Glutamatergic neuron (in vitro differentiated cells): ENCODE measurements around the gene RNF113B. TPM values are rescaled to one million over a fixed set of nuclear protein-coding genes. Genes with fewer than 3 reads are reported as not detected.

Experiments
- DNase-seq: peaks from one replicate; pipeline ENCODE4 v3.0.0; 2022
- H3K27ac Mint-ChIP-seq: one replicate; pipeline ENCODE4 v1.8.0; 2020; ENCODE audit warnings: mild to moderate bottlenecking, mixed read lengths, inconsistent platforms; ENCODE audit not compliant: unreplicated experiment
- H3K27me3 Mint-ChIP-seq: one replicate; pipeline ENCODE4 v1.8.0; 2020; ENCODE audit warnings: mild to moderate bottlenecking, moderate library complexity, mixed read lengths, inconsistent platforms; ENCODE audit not compliant: unreplicated experiment
- H3K36me3 Mint-ChIP-seq: one replicate; pipeline ENCODE4 v1.8.0; 2020; ENCODE audit warnings: mild to moderate bottlenecking, mixed read lengths, inconsistent platforms; ENCODE audit not compliant: unreplicated experiment
- H3K4me1 Mint-ChIP-seq: one replicate; pipeline ENCODE4 v1.8.0; 2020; ENCODE audit warnings: mild to moderate bottlenecking, low read depth, mixed read lengths, inconsistent platforms; ENCODE audit not compliant: unreplicated experiment
- H3K4me3 Mint-ChIP-seq: one replicate; pipeline ENCODE4 v1.8.0; 2020; ENCODE audit warnings: mild to moderate bottlenecking, mixed read lengths, inconsistent platforms; ENCODE audit not compliant: unreplicated experiment
- H3K9me3 Mint-ChIP-seq: one replicate; pipeline ENCODE4 v1.8.0; 2020; ENCODE audit warnings: mild to moderate bottlenecking, moderate library complexity, mixed read lengths, inconsistent platforms; ENCODE audit not compliant: unreplicated experiment
- microRNA-seq: library from miRNA; unstranded; fragments of <30 nt; microRNA quantifications from one replicate; pipeline ENCODE4, GENCODE V29; 2020; ENCODE audit not compliant: unreplicated experiment
- total RNA-seq: library from RNA; stranded (reverse); fragmentation: NEBNext Ultra II Directional; extraction: Animal tissue kit (Norgen Biotek cat#: 25700); gene quantifications from one replicate; pipeline ENCODE4 v1.2.1, GENCODE V29; 2021; ENCODE audit not compliant: unreplicated experiment
- TF ChIP-seq, protein P1 (sequence below): fragments of 200-600 bp; sonication (generic); IDR thresholded peaks from one replicate; pipeline ENCODE4 v1.5.0; 2021; ENCODE audit not compliant: partially characterized antibody, unreplicated experiment

RNF113B gene
- total RNA-seq, 1 donor from 2014 or later: not detected

DNA sequence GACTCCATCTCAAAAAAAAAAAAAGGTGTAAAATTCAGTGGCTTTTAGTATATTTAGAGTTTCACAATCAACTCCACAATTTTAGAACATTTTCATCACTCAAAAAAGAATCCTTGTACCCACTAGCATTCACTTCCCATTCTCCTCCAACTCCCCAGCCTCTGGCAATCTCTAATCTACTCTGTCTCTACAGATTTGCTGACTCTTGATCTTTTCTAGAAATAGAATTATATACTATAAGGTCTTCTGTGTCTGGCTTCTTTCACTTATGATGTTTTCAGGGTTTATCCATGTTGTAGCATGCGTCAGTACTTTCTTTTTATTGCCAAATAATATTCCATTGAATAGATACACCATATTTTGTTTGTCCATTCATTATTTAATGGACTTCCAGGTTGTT, 42.2 kb downstream of the RNF113B start:
- no peak overlapping the region for H3K27ac Mint-ChIP-seq
- H3K27me3 Mint-ChIP-seq: no peaks in the 10 kb centered on the region
- no peak for DNase-seq
- no peaks in the 10 kb centered on the region for H3K4me1 Mint-ChIP-seq
- TF ChIP-seq, protein P1, sequence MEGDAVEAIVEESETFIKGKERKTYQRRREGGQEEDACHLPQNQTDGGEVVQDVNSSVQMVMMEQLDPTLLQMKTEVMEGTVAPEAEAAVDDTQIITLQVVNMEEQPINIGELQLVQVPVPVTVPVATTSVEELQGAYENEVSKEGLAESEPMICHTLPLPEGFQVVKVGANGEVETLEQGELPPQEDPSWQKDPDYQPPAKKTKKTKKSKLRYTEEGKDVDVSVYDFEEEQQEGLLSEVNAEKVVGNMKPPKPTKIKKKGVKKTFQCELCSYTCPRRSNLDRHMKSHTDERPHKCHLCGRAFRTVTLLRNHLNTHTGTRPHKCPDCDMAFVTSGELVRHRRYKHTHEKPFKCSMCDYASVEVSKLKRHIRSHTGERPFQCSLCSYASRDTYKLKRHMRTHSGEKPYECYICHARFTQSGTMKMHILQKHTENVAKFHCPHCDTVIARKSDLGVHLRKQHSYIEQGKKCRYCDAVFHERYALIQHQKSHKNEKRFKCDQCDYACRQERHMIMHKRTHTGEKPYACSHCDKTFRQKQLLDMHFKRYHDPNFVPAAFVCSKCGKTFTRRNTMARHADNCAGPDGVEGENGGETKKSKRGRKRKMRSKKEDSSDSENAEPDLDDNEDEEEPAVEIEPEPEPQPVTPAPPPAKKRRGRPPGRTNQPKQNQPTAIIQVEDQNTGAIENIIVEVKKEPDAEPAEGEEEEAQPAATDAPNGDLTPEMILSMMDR: no peak
- H3K4me3 Mint-ChIP-seq: no peak overlapping the region
- no peaks in the 10 kb centered on the region for H3K36me3 Mint-ChIP-seq
- H3K9me3 Mint-ChIP-seq: peaks cover 5% of the 10 kb centered on the region

DNA sequence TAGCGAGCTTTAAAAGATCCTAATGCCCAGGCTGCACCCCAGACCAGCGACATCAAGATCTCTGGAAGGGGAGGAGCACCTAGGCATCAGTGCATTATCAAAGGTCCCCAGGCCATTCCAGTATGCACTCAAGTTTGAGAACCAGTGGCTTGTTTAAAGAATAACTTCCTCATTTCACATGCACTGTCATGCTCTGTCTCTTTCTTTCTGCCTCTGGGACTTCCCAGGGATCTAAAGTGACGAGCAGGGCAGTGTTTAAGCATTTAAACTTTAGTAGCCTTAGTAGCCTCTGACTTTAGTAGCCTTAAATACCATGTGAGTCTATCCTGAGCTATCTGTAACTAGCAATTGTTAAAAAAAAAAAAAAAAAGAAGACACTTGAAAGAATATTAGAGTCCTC, 43.1 kb downstream of the RNF113B start:
- Mint-ChIP-seq H3K36me3 (no peaks in the 10 kb centered on the region), H3K27ac (no peak overlapping the region), H3K27me3 (no peaks in the 10 kb centered on the region), H3K4me1 (no peaks in the 10 kb centered on the region), H3K9me3 (peaks cover 5% of the 10 kb centered on the region), H3K4me3 (no peak overlapping the region)
- TF ChIP-seq, protein P1: no peak
- no peak for DNase-seq

DNA sequence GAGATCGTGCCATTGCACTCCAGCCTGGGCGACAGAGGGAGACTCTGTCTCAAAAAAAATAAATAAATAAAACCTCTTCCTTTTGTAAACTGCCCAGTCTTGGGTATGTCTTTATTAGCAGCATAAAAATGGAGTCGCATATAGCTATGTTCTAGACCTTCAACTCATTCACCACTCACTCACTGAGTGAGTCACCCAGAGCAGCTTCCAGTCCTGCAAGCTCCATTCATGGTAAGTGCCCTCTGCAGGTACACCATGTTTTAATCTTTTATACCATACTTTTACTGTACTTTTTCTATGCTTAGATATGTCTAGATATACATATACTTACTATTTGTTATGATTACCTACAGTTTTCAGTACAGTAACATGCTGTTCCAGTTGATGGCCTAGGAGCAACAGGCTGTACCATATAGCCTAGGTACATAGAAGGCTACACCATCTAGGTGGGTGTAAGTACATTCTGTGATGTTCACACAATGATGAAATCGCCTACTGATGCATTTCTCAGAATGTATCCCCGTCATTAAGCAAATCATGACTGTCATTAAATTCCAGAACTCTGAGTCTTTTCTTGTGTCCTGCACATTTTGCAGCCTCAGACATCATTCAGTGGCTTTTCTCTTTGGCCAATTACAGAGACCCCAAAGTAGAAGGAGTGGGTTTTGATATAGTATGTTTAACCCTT, 47.9 kb downstream of the RNF113B start:
- no peak overlapping the region for H3K27ac Mint-ChIP-seq
- no peaks in the 10 kb centered on the region for H3K27me3 Mint-ChIP-seq
- no peak overlapping the region for H3K4me3 Mint-ChIP-seq
- no peaks in the 10 kb centered on the region for H3K4me1 Mint-ChIP-seq
- peaks cover 4% of the 10 kb centered on the region for H3K9me3 Mint-ChIP-seq
- peaks cover 5% of the 10 kb centered on the region for H3K36me3 Mint-ChIP-seq
- DNase-seq: no peak
- TF ChIP-seq, protein P1: no peak

Small RNAs within 50 kb of the gene (microRNA-seq; reads per million reads assigned to microRNA genes)
- 1.1 reads per million for gene MIR3170

Other genes with a start within 250 kb of the RNF113B start
- 122 TPM for gene IPO5, start 223.6 kb downstream of the RNF113B start, total RNA-seq
- 233 TPM for gene FARP1, start 34.2 kb downstream of the RNF113B start, total RNA-seq